ENCODE measurements around the gene SHF.

The SHF gene

GRCh38 chr15:45199136-45199810 is 11.5 kb upstream of the SHF start:
- no peak for DNase-seq

DNA sequence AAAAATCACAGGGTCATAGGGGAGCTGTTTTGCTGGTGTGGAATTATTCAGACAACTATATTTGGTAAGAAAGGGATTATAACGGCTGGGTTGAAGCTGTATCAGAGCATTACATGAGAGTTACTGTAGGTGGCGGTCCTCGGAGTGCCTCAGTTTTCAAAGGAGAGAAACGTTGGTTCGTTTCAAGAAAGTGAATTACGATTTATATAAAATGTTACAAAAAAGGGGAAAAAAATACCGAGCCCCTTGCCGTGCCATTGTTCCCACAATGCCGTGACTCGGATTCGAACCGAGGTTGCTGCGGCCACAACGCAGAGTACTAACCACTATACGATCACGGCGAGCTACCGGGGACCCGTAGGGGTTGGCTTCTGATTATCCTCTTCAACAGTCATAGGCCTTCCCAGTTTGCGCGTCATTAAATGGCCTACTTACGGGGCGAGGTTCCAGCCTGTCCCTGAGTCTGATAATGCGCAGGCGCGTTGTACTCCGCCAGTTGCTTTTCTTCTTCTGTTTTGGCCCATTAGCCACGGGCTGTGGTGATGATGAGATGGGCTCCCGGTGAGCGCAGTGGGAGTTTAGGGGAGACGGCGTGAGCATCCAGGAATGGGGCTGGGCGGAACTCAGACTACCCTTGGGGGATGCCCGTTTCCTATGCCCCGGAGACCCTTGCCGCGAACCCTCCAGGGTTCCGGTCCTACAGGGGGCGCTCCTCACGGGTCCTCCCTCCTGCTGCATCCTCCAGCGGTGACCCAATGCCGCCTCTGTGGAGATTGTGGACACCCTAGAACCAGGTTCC is 10.8 kb upstream of the SHF start:
- peak; percentile 98 for DNase-seq

DNA sequence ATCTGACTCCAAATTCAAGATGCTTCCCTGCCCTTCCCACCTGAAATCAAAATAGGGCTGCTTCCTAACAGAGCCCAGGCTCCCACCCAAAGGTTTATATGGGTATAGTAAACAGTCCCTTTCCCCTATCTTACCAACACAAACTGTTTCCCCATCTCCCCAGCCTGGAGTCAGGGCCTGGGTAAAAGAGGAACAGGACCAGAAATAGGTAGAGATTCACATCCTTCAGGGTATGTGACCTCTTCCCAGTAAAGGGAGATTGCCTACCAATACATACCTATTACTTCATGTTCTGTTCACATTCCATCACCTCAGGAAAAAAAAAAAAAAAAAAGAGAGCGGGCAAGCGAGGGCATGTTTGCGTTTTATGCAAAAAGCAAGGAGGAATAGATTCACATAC is 9.7 kb upstream of the SHF start:
- DNase-seq = no peak

DNA sequence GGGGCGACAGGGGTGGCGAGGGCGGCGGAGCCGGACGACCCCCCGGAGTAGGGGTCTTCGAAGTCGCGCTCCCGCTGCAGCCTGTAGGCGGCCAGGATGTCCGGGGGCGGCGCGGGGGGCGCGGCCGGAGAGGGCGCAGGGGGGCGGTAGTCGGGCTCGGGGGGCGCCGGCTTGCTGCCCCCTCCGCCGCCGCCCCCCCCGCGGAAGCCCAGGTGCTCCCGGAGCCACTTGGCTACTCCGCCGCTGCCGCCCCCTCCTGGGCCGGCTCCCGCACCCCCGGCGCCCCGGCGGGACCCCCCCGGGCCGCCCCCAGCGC is 230 bp downstream of the SHF start:
- DNase-seq = no peak

- no peak for DNase-seq
Measured at GRCh38 chr15:45186771-45187577, 792 bp downstream of the SHF start.

DNA sequence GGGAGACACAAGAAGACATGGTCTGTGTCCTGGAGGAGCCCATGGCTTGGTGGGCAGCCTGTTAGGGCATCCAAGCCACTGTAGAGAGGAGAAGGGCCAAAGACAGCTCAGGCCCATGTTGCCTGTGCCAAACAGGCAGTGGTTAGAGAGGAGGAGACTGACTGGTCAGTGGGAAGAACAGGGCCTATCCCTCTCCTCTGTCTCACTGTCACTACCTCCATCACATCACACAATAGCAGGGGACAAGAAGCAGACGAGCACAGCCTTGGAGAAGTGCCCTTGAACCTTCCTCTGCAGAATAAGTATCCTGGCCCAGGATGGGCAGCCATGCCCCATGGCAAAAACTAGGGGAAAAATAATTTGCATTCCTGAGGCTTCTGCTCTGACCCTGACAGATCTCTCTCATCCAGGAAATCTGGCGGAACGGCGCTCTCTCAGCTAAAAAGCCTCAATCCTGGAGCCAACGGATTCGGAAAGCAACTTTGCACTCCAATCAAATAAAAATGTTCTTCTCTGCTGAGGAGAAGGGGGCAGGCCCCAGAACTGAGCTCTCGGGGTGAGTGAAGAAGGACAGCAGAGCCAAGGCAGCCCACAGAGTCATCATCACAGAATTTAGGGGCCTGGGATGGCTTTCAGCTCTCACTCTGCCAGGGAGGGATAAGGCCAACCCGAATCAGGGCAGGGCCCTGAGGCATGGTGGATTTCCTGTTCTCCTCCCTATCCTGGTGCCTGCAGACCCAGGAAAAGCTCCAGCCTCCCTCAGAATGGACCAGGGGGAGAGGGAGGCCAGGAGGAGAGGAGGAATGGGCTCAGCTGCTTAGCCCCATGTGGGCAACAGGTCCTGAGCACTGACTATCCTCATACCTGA is 1.6 kb downstream of the SHF start:
- DNase-seq = no peak

- DNase-seq = no peak
Measured at GRCh38 chr15:45185069-45185779, 2.5 kb downstream of the SHF start.

- DNase-seq = no peak
Measured at GRCh38 chr15:45184562-45185041, 3.2 kb downstream of the SHF start.

- no peak for DNase-seq
Measured at GRCh38 chr15:45183511-45183910, 4.3 kb downstream of the SHF start.

- no peak for DNase-seq
Measured at GRCh38 chr15:45182996-45183395, 4.8 kb downstream of the SHF start.

- DNase-seq = no peak
Measured at GRCh38 chr15:45181491-45182285, 6.1 kb downstream of the SHF start.

- DNase-seq = no peak
Measured at GRCh38 chr15:45180648-45181436, 6.9 kb downstream of the SHF start.

DNA sequence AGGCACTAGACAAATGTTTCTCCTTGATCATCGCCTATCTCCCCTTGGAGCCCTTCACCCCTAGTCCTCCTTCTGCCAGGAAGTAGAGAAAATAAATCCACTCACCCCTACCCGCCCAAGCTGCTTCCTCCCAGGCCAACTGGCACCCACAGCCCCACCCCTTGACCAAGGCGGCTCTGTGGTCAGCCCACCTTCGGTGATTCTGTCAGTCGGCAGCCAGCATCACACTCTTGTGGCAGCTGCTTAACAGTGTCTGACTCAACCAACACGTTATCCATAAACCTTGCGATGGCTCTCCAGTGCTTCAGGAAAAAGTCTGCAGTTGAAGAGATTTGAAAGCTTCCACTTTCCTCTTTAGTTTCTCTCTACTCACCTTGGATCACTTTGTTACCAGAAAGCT is 7.6 kb downstream of the SHF start:
- peak; percentile 15 for DNase-seq

GRCh38 chr15:45179221-45179985 is 8.4 kb downstream of the SHF start:
- no peak for DNase-seq

GRCh38 chr15:45177285-45177684 is 10.5 kb downstream of the SHF start:
- no peak for DNase-seq

GRCh38 chr15:45174577-45174976 is 13.2 kb downstream of the SHF start:
- no peak for DNase-seq

DNA sequence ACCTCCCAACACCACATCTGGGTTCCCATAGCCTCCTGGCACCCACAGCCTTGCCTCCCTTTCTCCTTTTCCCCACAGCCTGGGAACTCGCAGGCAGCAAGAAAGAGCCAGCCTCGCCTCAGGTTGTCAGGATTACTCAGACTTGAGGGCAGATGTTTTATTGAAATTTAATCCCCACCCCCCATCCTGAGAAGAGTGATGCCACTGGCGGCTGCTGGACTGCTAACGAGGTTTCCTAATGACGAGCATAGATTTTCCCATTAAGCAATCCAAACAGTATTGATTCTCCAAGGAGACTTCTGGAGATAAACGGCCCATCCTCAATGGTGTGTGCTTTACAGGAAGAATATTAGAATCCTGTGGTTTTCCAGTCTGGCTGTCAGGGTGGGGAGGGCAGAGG is 13.7 kb downstream of the SHF start:
- no peak for DNase-seq

DNA sequence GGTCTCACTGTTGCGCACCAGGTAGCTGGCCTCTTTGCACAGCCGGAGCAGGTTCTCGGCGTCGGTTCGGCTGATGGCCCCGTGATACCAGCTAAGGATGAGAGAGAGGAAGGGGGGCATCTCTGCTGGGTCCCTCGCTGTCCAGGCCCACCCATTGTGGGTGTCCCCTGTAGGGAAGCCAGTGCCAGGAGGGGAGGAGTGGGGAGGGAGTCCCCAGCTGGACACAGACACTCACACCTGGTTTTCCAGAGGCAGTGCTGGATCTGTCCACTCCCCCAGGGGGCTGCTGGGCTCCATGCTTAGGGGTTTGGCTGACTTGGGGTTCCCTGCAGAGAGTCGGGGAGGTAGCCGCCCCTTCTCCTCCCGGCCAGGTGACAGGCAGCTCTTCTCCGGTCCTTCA is 15.9 kb downstream of the SHF start:
- no peak for DNase-seq
